Activated CD8-positive, alpha-beta memory T cell treated with anti-CD3 and anti-CD28 coated beads for 36 hours (primary cell): ENCODE measurements around the gene PBX3. TPM values are rescaled to one million over a fixed set of nuclear protein-coding genes. Genes with fewer than 3 reads are reported as not detected.

ENCODE experiments used
- CTCF ChIA-PET: fragments of 350-600 bp; sonication (Branson Sonifier 250); formaldehyde crosslinking; loops from one replicate; lab custom pipeline; 2021; ENCODE audit warnings: antibody characterized with exemption; lab: Charles Lee
- POLR2A ChIA-PET: fragments of 350-600 bp; sonication (Branson Sonifier 250); formaldehyde crosslinking; loops from one replicate; lab custom pipeline; 2021; ENCODE audit warnings: antibody characterized with exemption; lab: Charles Lee
- total RNA-seq, 2 experiments: library from RNA; stranded (reverse); gene quantifications; one replicate each; pipeline ENCODE4 v1.2.3, GENCODE V29; 2021

The PBX3 gene
- total RNA-seq: 10 to 100 TPM; 14.7 to 15.4 TPM

DNA sequence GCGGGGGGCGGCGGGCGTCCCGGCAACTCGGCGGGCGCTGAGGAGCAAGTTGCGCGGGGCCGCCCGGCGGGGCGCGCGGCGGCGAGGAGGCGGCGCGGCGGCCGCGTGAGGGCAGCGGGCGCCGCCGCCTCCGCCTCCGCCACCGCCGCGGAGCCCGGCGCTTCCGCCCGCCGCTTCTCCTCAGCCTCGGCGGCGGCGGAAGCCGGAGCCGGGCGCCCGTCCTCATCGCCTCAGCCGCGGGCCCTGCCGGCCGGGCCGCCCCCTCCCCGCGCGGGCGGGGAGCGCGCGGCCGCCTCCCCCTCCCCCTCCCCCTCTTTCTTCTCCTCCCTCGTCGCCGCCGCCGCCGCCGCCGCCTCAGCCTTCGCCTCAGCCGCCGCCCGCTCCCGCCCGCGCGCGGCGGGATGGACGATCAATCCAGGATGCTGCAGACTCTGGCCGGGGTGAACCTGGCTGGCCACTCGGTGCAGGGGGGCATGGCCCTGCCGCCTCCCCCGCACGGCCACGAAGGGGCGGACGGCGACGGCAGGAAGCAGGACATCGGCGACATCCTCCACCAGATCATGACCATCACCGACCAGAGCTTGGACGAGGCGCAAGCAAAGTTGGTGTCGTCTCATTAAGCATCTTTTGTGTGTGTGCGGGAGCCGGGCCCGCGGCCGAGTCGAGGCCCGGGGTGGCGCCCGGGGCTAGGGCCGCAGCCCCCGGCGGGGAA lies at the start of gene PBX3:
PBX3 (plus strand) TSS at position 321 of the 712 bp plus-strand sequence.
- ChIA-PET POLR2A (no interaction called here), CTCF (no interaction called here)

DNA sequence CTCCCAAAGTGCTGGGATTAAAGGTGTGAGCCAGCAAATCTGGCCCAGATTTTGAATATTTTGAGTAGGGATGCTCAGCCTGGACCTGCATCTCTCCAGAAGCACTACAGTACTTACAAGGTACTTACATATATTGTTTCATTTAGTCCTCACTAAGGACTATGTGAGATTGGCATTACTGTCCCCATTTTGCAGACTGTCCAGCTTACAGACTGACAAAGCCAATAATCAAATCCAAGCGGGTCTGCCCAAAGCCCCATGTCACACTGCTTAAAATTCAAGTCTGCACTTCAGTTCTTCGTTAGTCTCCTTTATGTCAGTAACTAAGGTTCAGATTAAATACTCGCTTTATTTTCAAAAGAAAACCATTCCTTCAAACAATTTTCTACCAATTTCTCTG lies 47.3 kb upstream of the PBX3 start:
- ChIA-PET CTCF (no interaction called here), POLR2A (no interaction called here)

DNA sequence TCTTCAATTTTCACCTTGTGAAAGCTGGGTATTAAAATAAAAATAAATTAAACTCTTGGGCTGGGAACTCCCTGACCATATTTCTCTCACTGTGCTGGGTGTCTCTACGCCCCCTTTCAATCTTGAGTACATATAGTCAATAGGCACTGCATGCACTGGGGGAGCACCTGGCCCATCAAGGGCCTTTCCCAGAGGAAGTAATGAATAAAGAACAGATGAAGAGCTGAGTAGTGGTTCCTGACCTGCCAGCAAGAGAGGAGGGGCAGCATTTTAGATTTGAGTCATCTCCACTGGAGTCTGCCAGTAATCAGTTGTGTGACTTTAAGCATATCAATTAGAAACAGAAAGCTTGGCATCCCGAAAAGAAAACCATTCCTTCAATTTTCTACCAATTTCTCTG lies 46.4 kb upstream of the PBX3 start:
- ChIA-PET CTCF (no interaction called here), POLR2A (interaction anchor here (0.6 kb wide), 1 partner anchor 628 kb away, joined by 3 read pairs; no protein-coding TSS in a partner anchor)

DNA sequence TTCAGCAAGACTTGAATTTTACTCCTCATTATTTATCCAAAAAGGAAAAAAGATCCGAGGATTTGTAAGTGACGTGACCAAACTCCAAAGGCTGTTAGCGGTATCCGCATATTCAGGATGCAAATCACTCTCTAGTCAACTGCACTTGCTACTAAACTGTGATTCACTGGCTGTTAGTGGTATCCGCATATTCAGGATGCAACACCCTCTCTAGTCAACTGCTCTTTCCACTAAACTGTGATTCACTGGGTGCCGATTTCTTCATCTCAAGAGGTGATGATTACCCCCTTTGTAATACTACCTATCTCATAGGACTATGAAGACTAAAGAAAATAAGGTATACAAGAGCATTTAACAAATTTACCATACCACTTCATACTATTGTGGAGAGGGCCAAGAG lies 45.8 kb upstream of the PBX3 start:
- CTCF ChIA-PET: no interaction called here
- POLR2A ChIA-PET: no interaction called here

DNA sequence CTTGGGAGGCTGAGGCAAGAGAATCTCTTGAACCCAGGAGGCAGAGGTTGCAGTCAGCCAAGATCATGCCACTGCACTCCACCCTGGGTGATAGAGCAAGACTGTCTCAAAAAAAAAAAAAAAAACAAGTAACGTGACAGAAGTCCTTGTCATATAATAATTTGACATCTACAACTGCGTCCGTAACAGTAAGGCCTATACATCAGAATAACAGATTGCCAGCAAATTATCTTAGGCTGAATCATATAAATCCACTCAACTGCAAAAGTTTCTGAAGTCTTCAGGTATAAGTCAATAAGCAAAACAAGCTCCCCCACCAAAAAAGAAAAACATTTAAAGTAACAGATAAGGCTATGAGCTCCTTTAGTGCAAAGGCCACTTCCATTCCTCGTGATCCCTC lies 43.5 kb upstream of the PBX3 start:
- ChIA-PET CTCF (interaction anchor here (0.7 kb wide), 1 partner anchor 11 kb away, joined by 4 read pairs; no protein-coding TSS in a partner anchor), POLR2A (no interaction called here)

DNA sequence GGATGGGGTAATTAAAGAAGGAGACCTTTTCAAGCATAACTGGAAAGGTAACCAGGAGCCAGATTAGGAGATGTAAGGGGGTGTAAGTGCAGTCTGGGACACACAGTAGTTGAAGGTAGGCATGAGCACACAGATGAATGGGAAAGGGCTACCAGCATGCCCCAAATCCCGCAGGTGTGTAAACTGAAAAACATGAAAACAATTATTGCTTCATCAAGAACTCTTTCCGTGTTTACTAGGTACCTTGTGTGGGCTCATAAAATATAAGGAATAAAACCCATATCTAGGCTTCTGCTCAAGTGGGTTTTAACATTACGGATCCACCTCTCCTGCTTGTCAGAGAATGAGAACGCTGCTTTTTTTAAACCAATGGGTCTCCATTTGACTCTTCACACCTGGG lies 41.3 kb upstream of the PBX3 start:
- ChIA-PET CTCF (no interaction called here), POLR2A (no interaction called here)

DNA sequence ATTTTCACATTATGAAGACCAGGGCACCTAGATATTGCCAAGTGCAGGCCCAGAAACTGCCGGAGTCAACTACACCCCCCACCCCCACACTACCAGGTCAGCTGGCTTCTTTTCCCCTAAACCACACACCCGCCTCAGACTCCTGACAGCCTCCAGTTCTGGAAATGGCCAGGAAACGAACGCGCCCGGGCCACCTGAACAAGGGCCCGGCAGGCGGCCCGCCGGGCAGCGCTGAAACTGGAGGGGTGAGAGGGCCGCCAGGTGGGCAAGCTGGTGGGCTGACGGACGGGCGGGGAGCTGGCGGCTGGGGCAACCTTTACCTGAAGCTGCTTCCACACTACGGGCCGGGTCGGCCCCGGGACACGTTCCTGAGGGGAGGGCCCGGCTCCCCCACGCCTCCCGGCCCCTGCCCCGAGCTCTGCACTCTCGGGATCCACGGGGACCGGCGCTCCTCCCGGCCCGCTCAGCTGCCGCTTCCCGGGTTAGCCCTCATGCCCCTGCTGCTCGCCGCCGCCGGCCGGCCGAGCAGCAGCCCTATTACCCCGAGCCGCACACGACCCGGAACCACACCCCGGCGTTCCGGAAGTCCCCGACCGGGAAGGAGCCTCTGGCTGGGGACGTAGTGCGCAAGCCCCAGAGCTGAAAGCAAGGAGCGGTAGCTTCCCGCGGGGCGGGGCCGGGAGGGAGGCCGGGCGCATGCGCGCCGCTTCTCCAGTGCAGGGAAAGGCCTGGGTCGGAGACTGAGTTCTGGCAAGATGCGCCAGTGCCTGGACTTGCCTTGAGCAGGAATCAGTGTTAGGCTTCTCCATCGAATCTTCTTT lies 40.3 kb upstream of the PBX3 start, which contains the start of gene MAPKAP1:
MAPKAP1 (minus strand) TSS at position 558 of the 821 bp plus-strand sequence. CDS start 34,634 bp downstream, outside the sequence.
- POLR2A ChIA-PET: interaction anchor here (0.5 to 1.1 kb wide), 4 partner anchors 39 to 1778 kb away, joined by 3 to 8 read pairs (median 6); no protein-coding TSS in a partner anchor
- CTCF ChIA-PET: no interaction called here

DNA sequence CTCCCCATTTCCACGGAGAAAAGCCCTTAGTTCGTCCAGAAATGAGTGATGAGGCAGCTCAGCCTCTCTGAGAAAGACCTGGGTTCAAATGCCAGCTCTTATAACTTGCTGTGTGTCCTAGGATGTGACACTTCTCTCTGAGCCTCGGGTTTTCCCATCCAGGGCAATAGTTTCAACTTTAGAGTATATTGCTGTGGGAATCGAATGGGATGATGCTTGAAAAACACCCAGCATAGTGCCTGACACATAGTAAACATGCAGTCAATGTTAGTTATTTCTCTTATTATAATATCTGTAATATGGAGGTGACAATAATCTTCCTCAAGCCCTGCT lies 39.7 kb upstream of the PBX3 start:
- CTCF ChIA-PET: no interaction called here
- POLR2A ChIA-PET: interaction anchor here (0.6 to 1.1 kb wide), 3 partner anchors 38 to 1777 kb away, joined by 5 to 8 read pairs (median 7); no protein-coding TSS in a partner anchor

DNA sequence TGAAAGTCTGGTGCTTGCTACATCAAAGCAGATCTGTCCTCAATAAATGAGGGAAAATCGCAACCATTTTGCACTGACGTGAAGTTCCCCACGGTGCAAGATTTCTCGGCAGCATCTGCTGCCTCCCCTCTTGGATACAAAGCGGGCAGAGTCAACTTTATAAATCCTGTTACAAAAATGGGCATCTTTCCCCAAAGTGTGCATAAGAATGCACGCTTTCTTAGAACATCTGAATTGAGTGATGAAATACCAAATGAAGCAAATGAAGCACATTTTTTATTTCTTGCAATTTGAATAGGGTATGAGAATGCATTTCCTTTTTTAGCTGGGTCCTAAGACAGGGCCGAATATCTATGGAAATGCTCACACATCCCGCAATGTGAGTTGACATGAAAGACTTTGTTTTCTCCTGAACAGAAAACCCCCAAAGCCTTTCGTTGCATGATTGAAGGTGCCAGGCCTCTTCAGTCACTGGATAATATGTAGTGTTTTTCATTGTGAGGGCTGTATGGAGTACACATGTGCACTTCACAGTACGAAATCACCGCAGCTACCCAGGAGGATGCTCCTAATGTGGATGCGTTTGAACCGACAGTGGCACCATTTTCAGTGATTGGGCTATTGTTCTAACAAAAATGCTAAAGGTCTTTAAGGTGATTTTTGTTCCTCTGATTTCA lies 20.6 kb upstream of the PBX3 start:
- CTCF ChIA-PET: no interaction called here
- POLR2A ChIA-PET: no interaction called here

DNA sequence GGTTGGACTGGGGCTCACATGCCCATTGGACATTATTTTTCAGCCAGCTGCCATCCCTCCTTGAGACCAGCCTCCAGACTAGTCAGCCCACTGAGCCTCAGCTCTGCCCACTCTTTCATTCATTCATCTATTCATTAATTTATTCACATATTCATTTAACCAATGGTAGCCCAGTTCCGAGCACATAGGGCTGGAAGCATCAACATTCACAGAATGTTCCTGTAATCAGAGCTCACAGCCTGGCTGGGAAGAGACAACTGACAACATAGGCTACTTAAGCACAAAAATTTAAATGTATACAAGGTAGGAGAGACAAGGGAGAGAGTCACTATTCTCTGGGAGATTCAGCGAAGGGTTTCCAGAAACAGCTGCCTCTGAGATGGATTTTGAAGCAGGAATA lies 17.0 kb upstream of the PBX3 start:
- ChIA-PET POLR2A (no interaction called here), CTCF (no interaction called here)

DNA sequence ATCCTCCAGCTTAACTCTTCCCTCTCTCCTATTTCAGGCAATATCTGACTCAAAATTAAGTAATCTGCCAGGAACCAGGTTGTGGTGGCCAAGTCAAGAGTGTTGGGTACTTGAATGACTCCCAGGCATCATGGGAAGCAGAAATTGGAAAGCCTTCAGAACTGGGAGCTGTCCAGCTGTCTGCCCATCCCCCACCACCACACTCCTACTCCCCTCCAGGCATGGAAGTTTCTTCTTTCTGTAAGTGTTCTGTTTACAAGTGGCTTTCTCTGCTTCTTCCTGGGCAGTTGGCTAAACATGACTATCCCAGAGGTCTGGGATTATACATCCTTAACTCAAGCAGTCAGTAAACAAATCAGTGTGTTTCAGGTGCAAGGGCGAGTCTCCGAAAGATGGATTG lies 14.6 kb upstream of the PBX3 start:
- ChIA-PET POLR2A (no interaction called here), CTCF (no interaction called here)

DNA sequence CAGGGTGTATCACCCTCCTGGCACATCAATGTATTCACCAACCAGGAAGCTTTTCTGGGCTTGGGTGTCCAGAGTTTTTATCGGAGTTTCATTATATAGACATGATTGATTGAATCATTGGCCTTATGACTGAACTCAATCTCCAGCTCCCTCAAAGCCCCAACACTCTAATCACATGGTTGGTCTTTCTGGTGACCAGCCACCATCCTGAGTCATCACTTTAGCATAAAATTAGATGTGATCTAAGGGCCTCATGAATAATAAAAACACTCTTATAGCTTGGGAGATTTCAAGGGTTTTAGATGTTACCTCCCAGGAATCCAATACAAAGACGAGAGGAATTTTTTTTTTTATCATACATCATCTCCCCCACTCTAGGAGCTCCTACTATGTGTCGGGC lies 7.7 kb upstream of the PBX3 start:
- POLR2A ChIA-PET: no interaction called here

DNA sequence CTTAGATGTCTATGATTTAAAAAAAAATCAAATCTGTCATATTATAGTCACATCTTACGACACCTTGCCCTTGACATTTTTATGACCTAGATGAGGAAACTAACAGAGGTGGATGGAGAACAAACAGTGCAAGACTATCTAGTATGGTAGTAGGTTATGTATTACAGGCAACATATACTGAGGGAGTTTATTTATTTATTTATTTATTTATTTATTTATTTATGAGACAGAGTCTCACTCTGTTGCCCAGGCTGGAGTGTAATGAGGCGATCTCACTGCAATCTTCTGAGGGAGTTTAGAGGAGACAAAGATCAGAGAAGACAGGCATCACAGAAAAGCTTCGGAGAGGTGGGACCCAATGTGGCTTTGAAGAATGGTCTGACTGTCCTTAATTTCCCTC lies 4.5 kb upstream of the PBX3 start:
- POLR2A ChIA-PET: no interaction called here

More for the DNA sequence above, 7.7 kb upstream of the PBX3 start:
- CTCF ChIA-PET: interaction anchor here (0.6 kb wide), 1 partner anchor 91 kb away, joined by 3 read pairs; no protein-coding TSS in a partner anchor

DNA sequence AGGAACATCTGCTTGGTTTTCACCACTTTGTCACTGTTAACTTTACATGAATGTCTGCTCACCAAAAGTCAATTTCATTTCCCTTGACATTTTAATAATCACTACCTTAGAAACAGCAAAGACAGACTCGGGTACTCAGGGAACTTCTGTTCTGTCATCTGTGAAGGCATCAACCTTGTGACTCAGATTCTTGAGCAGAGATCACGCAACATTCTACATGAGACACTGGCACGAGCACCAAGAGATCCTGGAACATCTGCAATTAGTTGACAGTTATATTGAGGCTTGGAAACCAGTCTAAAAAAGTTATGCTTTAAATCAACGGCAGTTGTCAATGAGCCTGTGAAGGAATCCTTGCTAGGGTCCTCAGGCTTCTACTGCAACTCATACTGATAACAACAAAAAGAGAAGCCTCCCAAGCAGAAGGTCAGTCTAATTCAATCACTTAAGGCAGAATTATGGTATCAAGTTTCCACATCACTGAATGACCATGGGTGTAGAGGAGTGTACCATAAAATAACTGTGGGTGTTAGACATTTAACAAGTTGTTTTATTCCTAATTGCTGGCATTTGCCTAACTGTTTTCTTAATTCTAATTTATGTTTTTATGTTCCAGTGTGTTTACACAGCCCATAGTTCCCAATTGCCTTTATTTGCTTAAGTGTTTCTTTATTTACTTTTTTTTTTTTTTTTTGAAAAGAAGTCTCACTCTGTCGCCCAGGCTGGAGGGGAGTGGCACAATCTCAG lies 3.3 kb upstream of the PBX3 start:
- CTCF ChIA-PET: no interaction called here
- POLR2A ChIA-PET: no interaction called here

More for the DNA sequence above, 4.5 kb upstream of the PBX3 start:
- CTCF ChIA-PET: interaction anchor here (1.0 kb wide), 1 partner anchor 11 kb away, joined by 3 read pairs; no protein-coding TSS in a partner anchor

DNA sequence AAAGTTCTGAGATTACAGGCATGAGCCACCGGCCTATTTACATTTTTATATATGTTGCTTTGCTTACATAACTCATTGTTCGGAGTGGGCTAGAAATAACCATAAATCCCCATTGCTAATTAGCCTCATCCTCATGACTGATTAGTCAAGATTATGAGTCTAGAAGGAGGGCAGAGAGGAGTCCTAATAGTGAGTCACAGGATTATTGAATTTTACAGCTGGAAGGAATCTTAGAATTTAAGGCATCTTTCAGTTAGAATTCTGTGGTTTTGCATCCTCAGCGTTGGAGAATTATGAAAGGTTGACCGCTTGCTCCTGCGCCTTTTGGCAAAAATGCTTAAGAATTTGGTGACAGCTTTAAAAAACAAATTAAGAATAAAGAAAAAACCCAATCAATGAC lies 2.6 kb upstream of the PBX3 start:
- CTCF ChIA-PET: interaction anchor here (1.3 kb wide), 1 partner anchor 337 kb away, joined by 4 read pairs; no protein-coding TSS in a partner anchor
- POLR2A ChIA-PET: interaction anchor here (0.6 kb wide), 1 partner anchor 484 kb away, joined by 5 read pairs; no protein-coding TSS in a partner anchor

DNA sequence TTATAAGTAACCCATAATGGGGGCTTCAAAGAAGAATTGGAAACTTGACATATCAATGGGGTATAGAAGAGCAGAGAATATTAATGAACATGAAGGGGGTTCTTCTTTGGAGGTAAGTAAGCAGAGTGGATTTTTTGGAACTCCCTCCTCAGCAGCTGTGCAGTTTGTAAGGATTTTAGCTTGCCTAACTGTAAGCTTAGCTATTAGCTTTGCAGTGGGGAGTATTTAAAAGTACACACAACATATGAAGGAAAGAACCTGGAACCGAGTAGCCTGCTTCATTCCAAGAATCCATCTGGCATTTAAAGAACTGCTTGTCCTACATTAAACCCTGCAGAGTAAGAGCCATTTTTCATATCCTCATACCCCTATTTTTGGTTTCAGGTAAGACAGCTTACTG lies 2.2 kb upstream of the PBX3 start:
- ChIA-PET POLR2A (interaction anchor here (0.6 kb wide), 1 partner anchor 484 kb away, joined by 5 read pairs; no protein-coding TSS in a partner anchor), CTCF (interaction anchor here (1.3 kb wide), 1 partner anchor 337 kb away, joined by 4 read pairs; no protein-coding TSS in a partner anchor)

DNA sequence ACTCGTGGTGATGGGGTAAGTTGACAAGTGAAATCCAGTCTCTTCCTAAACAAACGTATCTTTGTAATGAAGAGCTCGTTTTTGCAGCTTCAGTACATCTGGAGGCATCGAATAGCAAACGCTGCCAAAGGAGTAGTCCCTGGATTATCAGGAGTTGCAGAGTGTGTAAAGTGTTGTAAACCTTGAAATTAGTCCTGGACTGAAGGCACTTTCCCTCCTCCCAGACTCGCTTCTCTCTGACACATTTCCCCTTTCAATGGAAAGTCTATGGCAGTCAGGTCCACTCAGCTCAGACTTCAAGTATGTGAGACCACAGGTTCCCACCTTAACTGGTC lies 1.5 kb upstream of the PBX3 start:
- ChIA-PET CTCF (interaction anchor here (1.3 kb wide), 1 partner anchor 338 kb away, joined by 4 read pairs; no protein-coding TSS in a partner anchor), POLR2A (interaction anchor here (1.3 kb wide), 1 partner anchor 39 kb away, joined by 8 read pairs; the partner anchor contains the start of gene MAPKAP1)

DNA sequence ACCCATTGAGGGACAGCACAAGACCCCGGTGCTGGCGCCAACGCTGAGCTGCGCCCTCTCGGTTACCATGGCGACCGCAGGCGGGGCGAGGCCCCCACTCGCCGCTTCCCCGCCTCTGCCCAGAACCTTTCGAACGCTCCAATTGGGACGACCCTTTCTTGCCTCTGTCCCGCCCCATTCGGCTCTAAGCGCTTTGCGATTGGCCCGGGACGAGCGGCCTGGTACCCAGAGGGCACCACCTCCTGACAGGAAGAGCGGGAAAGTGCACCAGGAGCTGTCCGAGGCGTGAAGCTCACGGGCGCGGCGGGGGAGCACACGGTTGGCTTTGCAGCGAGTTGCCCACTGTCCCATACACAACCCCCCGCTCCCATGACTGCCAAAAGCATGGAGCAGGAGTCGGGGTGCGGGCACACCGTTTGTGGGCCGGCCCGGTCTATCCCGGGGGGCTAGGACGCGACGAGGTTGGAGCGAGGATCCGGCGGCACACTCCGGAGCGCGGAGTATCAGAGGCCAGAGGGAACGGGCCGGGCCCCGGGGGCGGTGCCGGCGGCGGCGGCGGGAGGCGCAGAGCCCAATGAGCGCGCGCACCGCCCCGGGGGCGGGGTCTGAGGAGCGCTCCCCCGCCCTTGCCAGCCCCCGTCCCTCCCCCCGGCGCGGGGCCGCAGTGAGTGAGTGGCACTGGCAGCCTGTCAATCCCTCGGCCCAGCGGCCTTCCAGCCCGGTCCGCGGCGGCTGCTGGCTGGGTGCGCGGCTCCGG lies 978 bp upstream of the PBX3 start:
- CTCF ChIA-PET: interaction anchor here (1.3 kb wide), 1 partner anchor 338 kb away, joined by 4 read pairs; no protein-coding TSS in a partner anchor
- POLR2A ChIA-PET: interaction anchor here (1.3 kb wide), 1 partner anchor 39 kb away, joined by 8 read pairs; the partner anchor contains the start of gene MAPKAP1
